ENCODE measurements around the gene SNX10.

Gene SNX10

GRCh38 chr7:26305090-26305868, 13.6 kb downstream of the SNX10 start:
- DNase-seq = peak; percentile 51

GRCh38 chr7:26305869-26306665, 14.4 kb downstream of the SNX10 start:
- no peak for DNase-seq

GRCh38 chr7:26306790-26307189, 15.1 kb downstream of the SNX10 start:
- no peak for DNase-seq

GRCh38 chr7:26307226-26307625, 15.6 kb downstream of the SNX10 start:
- peak; percentile 48 for DNase-seq

- DNase-seq = no peak
Observed at GRCh38 chr7:26307791-26308190, 16.1 kb downstream of the SNX10 start.

- DNase-seq = no peak
Observed at GRCh38 chr7:26308551-26308950, 16.9 kb downstream of the SNX10 start.

GRCh38 chr7:26309089-26309488, 17.4 kb downstream of the SNX10 start:
- DNase-seq = no peak

GRCh38 chr7:26311798-26312197, 20.1 kb downstream of the SNX10 start:
- no peak for DNase-seq

GRCh38 chr7:26317211-26317610, 25.5 kb downstream of the SNX10 start:
- no peak for DNase-seq

- DNase-seq = no peak
Observed at GRCh38 chr7:26318921-26319320, 27.3 kb downstream of the SNX10 start.

- DNase-seq = no peak
Observed at GRCh38 chr7:26319636-26320035, 28.0 kb downstream of the SNX10 start.

- DNase-seq = no peak
Observed at GRCh38 chr7:26320878-26321277, 29.2 kb downstream of the SNX10 start.

- no peak for DNase-seq
Observed at GRCh38 chr7:26321435-26321834, 29.8 kb downstream of the SNX10 start.

GRCh38 chr7:26326211-26326610, 34.5 kb downstream of the SNX10 start:
- no peak for DNase-seq

GRCh38 chr7:26328498-26329390, 37.1 kb downstream of the SNX10 start:
- DNase-seq = no peak

GRCh38 chr7:26329520-26330255, 38.0 kb downstream of the SNX10 start:
- DNase-seq = peak; percentile 62

- no peak for DNase-seq
Observed at GRCh38 chr7:26331113-26331512, 39.5 kb downstream of the SNX10 start.

GRCh38 chr7:26331789-26332188, 40.1 kb downstream of the SNX10 start:
- no peak for DNase-seq

- no peak for DNase-seq
Observed at GRCh38 chr7:26332698-26333097, 41.0 kb downstream of the SNX10 start.

- DNase-seq = no peak
Observed at GRCh38 chr7:26334166-26334859, 42.7 kb downstream of the SNX10 start.

GRCh38 chr7:26337232-26337865, 45.7 kb downstream of the SNX10 start:
- DNase-seq = no peak

Data from CD4-positive, alpha-beta T cell treated with Interleukin-15 for 1 hour (primary cell).